GM12878 (cell line): ENCODE results near the gene SRXN1. TPM values are rescaled to one million over a fixed set of nuclear protein-coding genes. Genes with fewer than 3 reads are reported as not detected.

Experiments used
- ATAC-seq: fragments of 200-7000 bp; cut with Tn5 transposase; 3 replicates; pipeline ENCODE4 v1.9.1; 2020; ENCODE audit warnings: mild to moderate bottlenecking, moderate library complexity
- Bru-seq: library from RNA; stranded (reverse); fragments of 400-500 nt; gene quantifications from one replicate; lab custom pipeline; 2021; lab: Mats Ljungman, UMichigan
- BruChase-seq, 2 experiments: library from RNA; stranded (reverse); fragments of 400-500 nt; gene quantifications; one replicate each; lab custom pipeline; 2021; lab: Mats Ljungman, UMichigan
- BruUV-seq: library from RNA; stranded (reverse); fragments of 400-500 nt; replicated peaks from 2 replicates; lab custom pipeline; 2021; lab: Mats Ljungman, UMichigan
- CTCF ChIA-PET: fragments of 300-600 bp; sonication (Branson Sonifier 250); formaldehyde crosslinking; extraction: SDS; loops from one replicate; lab custom pipeline; 2021; ENCODE audit warnings: inconsistent platforms; lab: Yijun Ruan, JAX
- POLR2A ChIA-PET: fragments of 350-600 bp; formaldehyde crosslinking; extraction: SDS; loops from one replicate; lab custom pipeline; 2021; ENCODE audit warnings: inconsistent platforms; lab: Charles Lee
- RAD21 ChIA-PET: fragments of 300-600 bp; sonication (Branson Sonifier 250); formaldehyde crosslinking; loops from one replicate; lab custom pipeline; 2023; ENCODE audit warnings: antibody characterized with exemption; ENCODE audit not compliant: unreplicated experiment; lab: Charles Lee
- SMC1A ChIA-PET: fragments of 300-600 bp; sonication (Branson Sonifier 250); formaldehyde crosslinking; loops from one replicate; lab custom pipeline; 2023; ENCODE audit not compliant: unreplicated experiment, uncharacterized antibody; lab: Charles Lee
- DNase-seq: peaks from one replicate; pipeline ENCODE4 v3.0.0-alpha.2; 2011; ENCODE audit warnings: low read depth, low spot score
- FAIRE-seq: peaks from 3 replicates; lab custom pipeline; 2011; peaks lifted over from hg19 to GRCh38; lab: Jason Lieb, UNC
- H2AFZ ChIP-seq: 2 replicates; pipeline ENCODE4 v1.6.0; 2011; ENCODE audit warnings: low read depth, low read length, control low read depth; ENCODE audit not compliant: control insufficient read depth
- H3K27ac ChIP-seq: 2 replicates; pipeline ENCODE4 v1.5.1; 2011; ENCODE audit warnings: control low read depth; ENCODE audit not compliant: control insufficient read depth, insufficient read depth
- H3K27me3 ChIP-seq, 2 experiments: replicated peaks in 1 of 2; 2 replicates each; pipeline versions ENCODE4 v1.6.0 to v1.6.1; 2011; ENCODE audit warnings: low read length in 1 of 2; ENCODE audit not compliant: control insufficient read depth in 2 of 2, insufficient read depth in 2 of 2
- H3K36me3 ChIP-seq, 2 experiments: 2 replicates each; pipeline ENCODE4 v1.5.1; 2011; ENCODE audit warnings: low read length in 1 of 2; ENCODE audit not compliant: control insufficient read depth in 2 of 2, insufficient read depth in 2 of 2
- H3K4me1 ChIP-seq: 2 replicates; pipeline ENCODE4 v1.6.1; 2011; ENCODE audit warnings: mild to moderate bottlenecking, low read length, moderate library complexity, mixed read lengths; ENCODE audit not compliant: control insufficient read depth, insufficient read depth
- H3K4me2 ChIP-seq: 2 replicates; pipeline ENCODE4 v1.6.0; 2011; ENCODE audit warnings: control low read depth; ENCODE audit not compliant: control insufficient read depth, insufficient read depth
- H3K4me3 ChIP-seq: fragments of 200-600 bp; sonication (generic); 2 replicates; pipeline ENCODE4 v1.5.1; 2016
- H3K79me2 ChIP-seq: 2 replicates; pipeline ENCODE4 v1.6.0; 2011; ENCODE audit warnings: low read length; ENCODE audit not compliant: control insufficient read depth, insufficient read depth
- H3K9ac ChIP-seq: 2 replicates; pipeline ENCODE4 v1.8.0; 2011; ENCODE audit warnings: low read length, control low read depth, mixed read lengths; ENCODE audit not compliant: control insufficient read depth, insufficient read depth
- H3K9me3 ChIP-seq: replicated peaks from 3 replicates; pipeline ENCODE4 v1.5.1; 2011; ENCODE audit warnings: mild to moderate bottlenecking, low read length; ENCODE audit not compliant: control insufficient read depth, insufficient read depth
- H4K20me1 ChIP-seq: 2 replicates; pipeline ENCODE4 v1.6.0; 2011; ENCODE audit not compliant: control insufficient read depth, insufficient read depth
- DPF2 ChIP-seq: fragments of 450-650 bp; IDR thresholded peaks from 2 replicates; pipeline ENCODE4 v1.6.1; 2017; ENCODE audit warnings: mild to moderate bottlenecking
- EGR1 ChIP-seq, 2 experiments: IDR thresholded peaks; 1 replicate in 1 of 2; 2 replicates in 1 of 2; pipeline ENCODE4 v1.6.1; 2011 to 2012; ENCODE audit warnings: low read depth in 2 of 2, low read length in 2 of 2, borderline replicate concordance in 1 of 2, mild to moderate bottlenecking in 1 of 2, moderate library complexity in 1 of 2
- SKIL ChIP-seq: fragments of 450-650 bp; IDR thresholded peaks from 2 replicates; pipeline ENCODE4 v1.6.1; 2017; ENCODE audit warnings: mild to moderate bottlenecking, low read depth, inconsistent platforms; ENCODE audit not compliant: poor library complexity, severe bottlenecking
- SMC3 ChIP-seq: IDR thresholded peaks from 2 replicates; pipeline ENCODE4 v1.6.1; 2011; ENCODE audit warnings: low read length, improper control_type of control experiment, borderline replicate concordance
- YY1 ChIP-seq: IDR thresholded peaks from 2 replicates; pipeline ENCODE4 v1.6.1; 2011; ENCODE audit warnings: low read depth, mild to moderate bottlenecking, low read length
- ZNF207 ChIP-seq: fragments of 450-650 bp; IDR thresholded peaks from 2 replicates; pipeline ENCODE4 v1.6.1; 2014; ENCODE audit warnings: antibody characterized with exemption, mild to moderate bottlenecking, borderline replicate concordance
- WGBS: methylation state at CpG from one replicate; pipeline ENCODE4 v1.1.6; 2016; ENCODE audit warnings: low lambda C conversion rate; ENCODE audit not compliant: insufficient replicate concordance, insufficient coverage; ENCODE audit errors: missing lambda C conversion rate; 5-methylcytosine and 5-hydroxymethylcytosine counted together
- in situ Hi-C: fragments of 300-500 bp; cut with MboI; formaldehyde crosslinking; loops from 9 replicates; pipeline ENCODE4 v1.14.3; 2018; ENCODE audit warnings: mixed read lengths
- intact Hi-C: fragments of 100-400 bp; cut with micrococcal nuclease; formaldehyde crosslinking; loops from one replicate; pipeline ENCODE4 v1.14.2; 2022; ENCODE audit not compliant: unreplicated experiment
- long read RNA-seq, 2 experiments: library from polyadenylated mRNA; unstranded; transcript quantifications; one replicate each; pipeline ENCODE4 v2.0.0, GENCODE V29; 2019 to 2020
- polyA minus RNA-seq, 3 experiments: library from RNA; depleted of rRNA, polyadenylated mRNA; stranded (reverse); fragments of >200 nt; gene quantifications; 2 replicates each; pipeline ENCODE4 v1.2.3, GENCODE V29; 2011
- polyA plus RNA-seq, 11 experiments: library from polyadenylated mRNA; depleted of rRNA in 4 of 11; unstranded in 6 of 11; stranded (reverse) in 5 of 11; fragments of >200 nt; fragmentation: Nextera tagmentation in 4 of 11; fragmentation: Illumina TruSeq in 1 of 11; extraction: Ambion mirVana in 4 of 11; extraction: Trizol in 1 of 11; gene quantifications; 1 replicate in 1 of 11; 2 replicates in 10 of 11; pipeline versions ENCODE4 v1.2.1 to v1.2.3, GENCODE V29; 2011 to 2016; ENCODE audit warnings: inconsistent platforms in 2 of 11, missing spikeins in 2 of 11, low read depth in 1 of 11
- total RNA-seq, 4 experiments: library from RNA; depleted of rRNA in 3 of 4; stranded (reverse); fragments of >200 nt in 3 of 4; fragmentation: Illumina TruSeq in 1 of 4; extraction: Trizol in 1 of 4; gene quantifications; 2 replicates each; pipeline versions ENCODE4 v1.2.1 to v1.2.3, GENCODE V29; 2013 to 2021
- TF ChIP-seq, protein P1 (sequence below): fragments of 450-650 bp; IDR thresholded peaks from 2 replicates; pipeline ENCODE4 v1.6.1; 2016; ENCODE audit warnings: mild to moderate bottlenecking, moderate library complexity, borderline replicate concordance
- TF ChIP-seq, protein P2 (sequence below), 3 experiments: IDR thresholded peaks in 2 of 3; conservative IDR thresholded peaks in 1 of 3; 2 replicates each; pipeline ENCODE4 v1.5.1; 2011; ENCODE audit warnings: low read depth in 3 of 3, low read length in 3 of 3, mild to moderate bottlenecking in 3 of 3, control low read depth in 2 of 3, moderate library complexity in 2 of 3, inconsistent platforms in 1 of 3, mixed read lengths in 1 of 3; ENCODE audit not compliant: control insufficient read depth in 2 of 3, insufficient read depth in 1 of 3; ENCODE audit errors: extremely low read depth in 1 of 3

SRXN1 gene
- total RNA-seq (2013; cell fraction: nucleolus; rRNA removed), result 3.0 and 4.5 TPM in 2 replicates
- total RNA-seq (2014; rRNA removed), result 19.3 and 20.5 TPM in 2 replicates
- total RNA-seq (2014; rRNA removed; fragmentation: Illumina TruSeq; extraction: Trizol), result 14.4 and 14.8 TPM in 2 replicates
- total RNA-seq (2021), result 15.8 and 16.0 TPM in 2 replicates
- 8.8 TPM for polyA plus RNA-seq (2011; ENCODE audit: low read depth)
- 17.6 and 17.8 TPM in 2 replicates for polyA plus RNA-seq (2011; rRNA removed)
- polyA plus RNA-seq (2011; cell fraction: cytosol; rRNA removed), result 12.6 and 14.4 TPM in 2 replicates
- polyA plus RNA-seq (2011; cell fraction: nucleus; rRNA removed), result 7.6 and 8.1 TPM in 2 replicates
- polyA plus RNA-seq (2012), result 9.3 and 9.8 TPM in 2 replicates
- polyA plus RNA-seq (2014; fragmentation: Illumina TruSeq; extraction: Trizol), result 19.3 and 19.6 TPM in 2 replicates
- polyA plus RNA-seq (2014; fragmentation: Nextera tagmentation; extraction: Ambion mirVana), result 1 to 10 TPM; 4.1 to 7.5 TPM
- polyA plus RNA-seq (2014; rRNA removed), result 13.7 and 14.2 TPM in 2 replicates
- 10 to 100 TPM; 15.2 to 17.9 TPM for polyA plus RNA-seq (2016; fragmentation: Nextera tagmentation; extraction: Ambion mirVana)
- 12.8 and 17.8 TPM in 2 replicates for polyA minus RNA-seq (2011; rRNA and poly(A)+ RNA removed)
- polyA minus RNA-seq (2011; cell fraction: cytosol; rRNA and poly(A)+ RNA removed), result 6.3 and 6.7 TPM in 2 replicates
- 2.3 and 3.5 TPM in 2 replicates for polyA minus RNA-seq (2011; cell fraction: nucleus; rRNA and poly(A)+ RNA removed)
- Bru-seq, nascent RNA, result percentile 48 among the genes with signal in this experiment
- percentile 36 among the genes with signal in this experiment for BruChase-seq, experiment 1, labeled RNA remaining after a 6-hour chase
- percentile 59 among the genes with signal in this experiment for BruChase-seq, experiment 2, labeled RNA remaining after a 2-hour chase
- long read RNA-seq, experiment 1, partial matches to known transcripts, result 0 of 1 reads
- long read RNA-seq, experiment 1, other reads (novel, unspliced or antisense), result 0 of 1 reads
- long read RNA-seq, experiment 2, partial matches to known transcripts, result 0 of 7 reads
- long read RNA-seq, experiment 2, other reads (novel, unspliced or antisense), result 6 of 7 reads

- H3K4me1 ChIP-seq, result peaks cover 6% of the 10 kb centered on the region; the same call in 1 of the 2 replicates
- RAD21 ChIA-PET, result interaction anchor here (1.8 kb wide), 1 partner anchor 14 kb away, joined by 6 read pairs; no protein-coding TSS in a partner anchor
- peaks cover 0 to 4% of the 10 kb centered on the region in 2 experiments; a peak in 1 of 4 replicates for H3K36me3 ChIP-seq
- peak within 1 kb of the TSS; percentile 91 for H3K4me2 ChIP-seq
- peak; percentile 30 for DNase-seq
- CTCF ChIA-PET, result interaction anchor here (2.7 to 3.0 kb wide), 2 partner anchors 13 to 15 kb away, joined by 9 to 18 read pairs; no protein-coding TSS in a partner anchor
- SMC1A ChIA-PET, result no interaction called here
- peaks cover 14% of the 10 kb centered on the region for H3K79me2 ChIP-seq
- no peak for FAIRE-seq
- no peaks in the 10 kb centered on the region for H3K27me3 ChIP-seq
- H3K4me3 ChIP-seq, result peak within 1 kb of the TSS; percentile 83
- no TSS peak for BruUV-seq
- H3K27ac ChIP-seq, result peak within 1 kb of the TSS; percentile 63
- in situ Hi-C loops, result no loop called here
- WGBS, result 2% methylated on average over 37 of the region's 74 CpGs
- no peaks in the 10 kb centered on the region for H4K20me1 ChIP-seq
- peak; percentile 95 for ATAC-seq
- H2AFZ ChIP-seq, result peak within 1 kb of the TSS; percentile 73
- no peaks in the 10 kb centered on the region for H3K9me3 ChIP-seq
- peak within 1 kb of the TSS; percentile 78 for H3K9ac ChIP-seq
- POLR2A ChIA-PET, result no interaction called here
- intact Hi-C loops, result loop anchor here (5.0 kb wide), 2 partner anchors 76 to 84 kb away; no protein-coding TSS in a partner anchor
- TF ChIP-seq, protein P1, sequence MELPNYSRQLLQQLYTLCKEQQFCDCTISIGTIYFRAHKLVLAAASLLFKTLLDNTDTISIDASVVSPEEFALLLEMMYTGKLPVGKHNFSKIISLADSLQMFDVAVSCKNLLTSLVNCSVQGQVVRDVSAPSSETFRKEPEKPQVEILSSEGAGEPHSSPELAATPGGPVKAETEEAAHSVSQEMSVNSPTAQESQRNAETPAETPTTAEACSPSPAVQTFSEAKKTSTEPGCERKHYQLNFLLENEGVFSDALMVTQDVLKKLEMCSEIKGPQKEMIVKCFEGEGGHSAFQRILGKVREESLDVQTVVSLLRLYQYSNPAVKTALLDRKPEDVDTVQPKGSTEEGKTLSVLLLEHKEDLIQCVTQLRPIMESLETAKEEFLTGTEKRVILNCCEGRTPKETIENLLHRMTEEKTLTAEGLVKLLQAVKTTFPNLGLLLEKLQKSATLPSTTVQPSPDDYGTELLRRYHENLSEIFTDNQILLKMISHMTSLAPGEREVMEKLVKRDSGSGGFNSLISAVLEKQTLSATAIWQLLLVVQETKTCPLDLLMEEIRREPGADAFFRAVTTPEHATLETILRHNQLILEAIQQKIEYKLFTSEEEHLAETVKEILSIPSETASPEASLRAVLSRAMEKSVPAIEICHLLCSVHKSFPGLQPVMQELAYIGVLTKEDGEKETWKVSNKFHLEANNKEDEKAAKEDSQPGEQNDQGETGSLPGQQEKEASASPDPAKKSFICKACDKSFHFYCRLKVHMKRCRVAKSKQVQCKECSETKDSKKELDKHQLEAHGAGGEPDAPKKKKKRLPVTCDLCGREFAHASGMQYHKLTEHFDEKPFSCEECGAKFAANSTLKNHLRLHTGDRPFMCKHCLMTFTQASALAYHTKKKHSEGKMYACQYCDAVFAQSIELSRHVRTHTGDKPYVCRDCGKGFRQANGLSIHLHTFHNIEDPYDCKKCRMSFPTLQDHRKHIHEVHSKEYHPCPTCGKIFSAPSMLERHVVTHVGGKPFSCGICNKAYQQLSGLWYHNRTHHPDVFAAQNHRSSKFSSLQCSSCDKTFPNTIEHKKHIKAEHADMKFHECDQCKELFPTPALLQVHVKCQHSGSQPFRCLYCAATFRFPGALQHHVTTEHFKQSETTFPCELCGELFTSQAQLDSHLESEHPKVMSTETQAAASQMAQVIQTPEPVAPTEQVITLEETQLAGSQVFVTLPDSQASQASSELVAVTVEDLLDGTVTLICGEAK, result no peak
- TF ChIP-seq DPF2 (peak; percentile 72), EGR1 (IDR thresholded peaks at IDR 0.05; ENCODE audit: borderline replicate concordance in 1 of 2, low read depth in 2 of 2, low read length in 2 of 2) (peak in 1 of 2 experiments; percentile 87; a peak in 1 of 3 replicates), SMC3 (peak; percentile 28; the same call in 1 of the 2 replicates), YY1 (peak; percentile 67), SKIL (no peak), ZNF207 (peak; percentile 50; the same call in 1 of the 2 replicates)
- TF ChIP-seq, protein P2, sequence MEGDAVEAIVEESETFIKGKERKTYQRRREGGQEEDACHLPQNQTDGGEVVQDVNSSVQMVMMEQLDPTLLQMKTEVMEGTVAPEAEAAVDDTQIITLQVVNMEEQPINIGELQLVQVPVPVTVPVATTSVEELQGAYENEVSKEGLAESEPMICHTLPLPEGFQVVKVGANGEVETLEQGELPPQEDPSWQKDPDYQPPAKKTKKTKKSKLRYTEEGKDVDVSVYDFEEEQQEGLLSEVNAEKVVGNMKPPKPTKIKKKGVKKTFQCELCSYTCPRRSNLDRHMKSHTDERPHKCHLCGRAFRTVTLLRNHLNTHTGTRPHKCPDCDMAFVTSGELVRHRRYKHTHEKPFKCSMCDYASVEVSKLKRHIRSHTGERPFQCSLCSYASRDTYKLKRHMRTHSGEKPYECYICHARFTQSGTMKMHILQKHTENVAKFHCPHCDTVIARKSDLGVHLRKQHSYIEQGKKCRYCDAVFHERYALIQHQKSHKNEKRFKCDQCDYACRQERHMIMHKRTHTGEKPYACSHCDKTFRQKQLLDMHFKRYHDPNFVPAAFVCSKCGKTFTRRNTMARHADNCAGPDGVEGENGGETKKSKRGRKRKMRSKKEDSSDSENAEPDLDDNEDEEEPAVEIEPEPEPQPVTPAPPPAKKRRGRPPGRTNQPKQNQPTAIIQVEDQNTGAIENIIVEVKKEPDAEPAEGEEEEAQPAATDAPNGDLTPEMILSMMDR (IDR thresholded peaks at IDR 0.05 in 2 of 3, conservative IDR thresholded peaks at IDR 0.05 in 1 of 3; ENCODE audit: control insufficient read depth in 2 of 3, extremely low read depth in 1 of 3, insufficient read depth in 1 of 3, low read depth in 3 of 3, low read length in 3 of 3), result peak; percentile 58 to 68 (median 60); a peak in 5 of 6 replicates
These were observed at the start of gene SRXN1 for GRCh38 chr20:653110-653589. Gene SRXN1 (minus strand): TSS chr20:653200. CDS start chr20:653185, 15 bp downstream.
